IMR-90 (cell line): Measurements from ENCODE around the gene SLC9A9. TPM values are rescaled to one million over a fixed set of nuclear protein-coding genes. Genes with fewer than 3 reads are reported as not detected.

Source experiments
- ATAC-seq: fragments of 200-7000 bp; cut with Tn5 transposase; 2 replicates; pipeline ENCODE4 v1.9.1; 2020; ENCODE audit warnings: low read depth, mild to moderate bottlenecking, moderate library complexity
- BruUV-seq: library from RNA; stranded (reverse); fragments of 400-500 nt; replicated peaks from 2 replicates; lab custom pipeline; 2021; lab: Mats Ljungman, UMichigan
- CTCF ChIA-PET: fragments of 300-600 bp; formaldehyde crosslinking; extraction: SDS; loops from one replicate; lab custom pipeline; 2021; ENCODE audit warnings: antibody characterized with exemption; lab: Yijun Ruan, JAX
- POLR2A ChIA-PET: fragments of 300-600 bp; sonication (Branson Sonifier 250); formaldehyde crosslinking; loops from one replicate; lab custom pipeline; 2022; ENCODE audit warnings: antibody characterized with exemption; ENCODE audit not compliant: unreplicated experiment; lab: Charles Lee
- DNase-seq: peaks from one replicate; pipeline ENCODE4 v3.0.0; 2013
- H2AFZ ChIP-seq: replicated peaks from 2 replicates; pipeline ENCODE3; 2013; ENCODE audit warnings: low read length, mild to moderate bottlenecking; ENCODE audit not compliant: poor library complexity
- H2AK5ac ChIP-seq: 2 replicates; pipeline ENCODE4 v1.6.1; 2013; ENCODE audit warnings: low read depth, low read length, inconsistent platforms
- H2AK9ac ChIP-seq: replicated peaks from 2 replicates; pipeline ENCODE3; 2013; ENCODE audit warnings: mild to moderate bottlenecking, low read depth, low read length, moderate library complexity; ENCODE audit not compliant: poor library complexity
- H2BK120ac ChIP-seq: 2 replicates; pipeline ENCODE4 v1.6.1; 2013; ENCODE audit warnings: low read depth, low read length, inconsistent platforms
- H2BK15ac ChIP-seq: 3 replicates; pipeline ENCODE4 v1.6.1; 2013; ENCODE audit warnings: low read depth, low read length, inconsistent platforms
- H2BK20ac ChIP-seq: 2 replicates; pipeline ENCODE4 v1.6.1; 2013; ENCODE audit warnings: low read depth, mild to moderate bottlenecking, inconsistent platforms, low read length, moderate library complexity
- H2BK5ac ChIP-seq: 2 replicates; pipeline ENCODE4 v1.6.1; 2013; ENCODE audit warnings: mild to moderate bottlenecking, low read depth, low read length, inconsistent platforms; ENCODE audit not compliant: poor library complexity, severe bottlenecking
- H3K14ac ChIP-seq: replicated peaks from 2 replicates; pipeline ENCODE4 v1.6.1; 2013; ENCODE audit warnings: low read depth, low read length, inconsistent platforms
- H3K18ac ChIP-seq: 2 replicates; pipeline ENCODE4 v1.6.1; 2013; ENCODE audit warnings: low read depth, low read length, control low read depth
- H3K23ac ChIP-seq: 2 replicates; pipeline ENCODE4 v1.6.1; 2013; ENCODE audit warnings: low read depth, low read length, inconsistent platforms
- H3K27ac ChIP-seq: 2 replicates; pipeline ENCODE4 v1.5.1; 2013; ENCODE audit warnings: mild to moderate bottlenecking, control low read depth, low read length; ENCODE audit not compliant: insufficient read depth
- H3K27me3 ChIP-seq: 2 replicates; pipeline ENCODE4 v1.6.1; 2013; ENCODE audit warnings: low read length; ENCODE audit not compliant: control insufficient read depth, insufficient read depth
- H3K36me3 ChIP-seq: 2 replicates; pipeline ENCODE4 v1.6.1; 2013; ENCODE audit warnings: low read length, mixed read lengths; ENCODE audit not compliant: control insufficient read depth, insufficient read depth
- H3K4ac ChIP-seq: 2 replicates; pipeline ENCODE4 v1.6.1; 2013; ENCODE audit warnings: low read depth, low read length, inconsistent platforms
- H3K4me1 ChIP-seq: 2 replicates; pipeline ENCODE4 v1.6.1; 2013; ENCODE audit warnings: low read length, mixed read lengths; ENCODE audit not compliant: control insufficient read depth, insufficient read depth
- H3K4me2 ChIP-seq: 2 replicates; pipeline ENCODE4 v1.6.1; 2013; ENCODE audit warnings: low read depth, mild to moderate bottlenecking, control low read depth, low read length, moderate library complexity
- H3K4me3 ChIP-seq: 2 replicates; pipeline ENCODE4 v1.5.1; 2013; ENCODE audit warnings: low read depth, mild to moderate bottlenecking, control low read depth, low read length, moderate library complexity; ENCODE audit not compliant: insufficient read depth
- H3K56ac ChIP-seq: 2 replicates; pipeline ENCODE4 v1.6.1; 2013; ENCODE audit warnings: low read length, inconsistent platforms; ENCODE audit not compliant: insufficient read depth; ENCODE audit errors: extremely low read depth
- H3K79me1 ChIP-seq, 2 experiments: 2 replicates each; pipeline ENCODE4 v1.6.1; 2013; ENCODE audit warnings: low read length in 2 of 2, inconsistent platforms in 1 of 2, low read depth in 1 of 2
- H3K9ac ChIP-seq: 2 replicates; pipeline ENCODE4 v1.6.1; 2013; ENCODE audit warnings: low read depth, low read length, control low read depth
- H3K9me1 ChIP-seq: 2 replicates; pipeline ENCODE4 v1.6.1; 2013; ENCODE audit warnings: low read length, inconsistent platforms; ENCODE audit not compliant: insufficient read depth
- H3K9me3 ChIP-seq: 2 replicates; pipeline ENCODE4 v1.6.1; 2013; ENCODE audit warnings: low read length; ENCODE audit not compliant: control insufficient read depth, insufficient read depth
- H4K20me1 ChIP-seq: 2 replicates; pipeline ENCODE4 v1.6.1; 2013; ENCODE audit warnings: low read length, inconsistent platforms; ENCODE audit not compliant: insufficient read depth
- H4K5ac ChIP-seq: 2 replicates; pipeline ENCODE4 v1.6.1; 2013; ENCODE audit warnings: mild to moderate bottlenecking, low read depth, low read length, control low read depth
- H4K8ac ChIP-seq, 2 experiments: 2 replicates each; pipeline ENCODE4 v1.6.1; 2013; ENCODE audit warnings: low read depth in 2 of 2, low read length in 2 of 2, control low read depth in 1 of 2, inconsistent platforms in 1 of 2
- H4K91ac ChIP-seq: 2 replicates; pipeline ENCODE4 v1.6.1; 2013; ENCODE audit warnings: low read depth, low read length, inconsistent platforms; ENCODE audit not compliant: insufficient read depth
- BHLHE40 ChIP-seq: fragments of 150-350 bp; IDR thresholded peaks from 2 replicates; pipeline ENCODE4 v1.6.1; 2016; ENCODE audit warnings: mild to moderate bottlenecking, low read depth, low read length
- CTCF ChIP-seq: conservative IDR thresholded peaks from 2 replicates; pipeline ENCODE4 v1.5.1; 2012; ENCODE audit warnings: mild to moderate bottlenecking, low read depth, low read length, improper control_type of control experiment
- ELK1 ChIP-seq: fragments of 150-350 bp; IDR thresholded peaks from 2 replicates; pipeline ENCODE4 v1.6.1; 2016; ENCODE audit warnings: low read depth, mild to moderate bottlenecking, low read length, moderate library complexity, borderline replicate concordance
- FOS ChIP-seq: fragments of 150-350 bp; IDR thresholded peaks from 2 replicates; pipeline ENCODE4 v1.6.1; 2016; ENCODE audit warnings: low read depth, low read length
- MAFK ChIP-seq: IDR thresholded peaks from 2 replicates; pipeline ENCODE4 v1.6.1; 2012; ENCODE audit warnings: low read depth, low read length, improper control_type of control experiment
- MAZ ChIP-seq: IDR thresholded peaks from 2 replicates; pipeline ENCODE4 v1.6.1; 2012; ENCODE audit warnings: low read depth, mild to moderate bottlenecking, low read length, improper control_type of control experiment, moderate library complexity, borderline replicate concordance
- RAD21 ChIP-seq: IDR thresholded peaks from 2 replicates; pipeline ENCODE4 v1.6.1; 2012; ENCODE audit warnings: low read length, improper control_type of control experiment
- WGBS, 2 experiments: methylation state at CpG; one replicate each; pipeline versions ENCODE4 v1.1.5 to v1.1.7; 2013; ENCODE audit warnings: missing lambda C conversion rate in 2 of 2; ENCODE audit not compliant: insufficient read length in 1 of 2; ENCODE audit errors: extremely low coverage in 2 of 2; 5-methylcytosine and 5-hydroxymethylcytosine counted together
- dilution Hi-C: fragments of 300-500 bp; cut with HindIII; formaldehyde crosslinking; loops from one replicate; pipeline ENCODE4 v1.14.3; 2018; ENCODE audit warnings: low sequenced_read_pairs; ENCODE audit not compliant: unreplicated experiment
- in situ Hi-C: fragments of 300-500 bp; cut with MboI; formaldehyde crosslinking; loops from 3 replicates; pipeline ENCODE4 v1.14.3; 2019; ENCODE audit warnings: low sequenced_read_pairs, inconsistent platforms, mixed read lengths
- intact Hi-C: fragments of 100-400 bp; cut with micrococcal nuclease; formaldehyde crosslinking; loops from 2 replicates; pipeline ENCODE4 v1.10.0; 2022
- polyA plus RNA-seq, 3 experiments: library from polyadenylated mRNA; depleted of rRNA; stranded (reverse); fragments of >200 nt; gene quantifications; 2 replicates each; pipeline ENCODE4 v1.2.3, GENCODE V29; 2012; ENCODE audit warnings: low replicate concordance in 1 of 3
- total RNA-seq: library from RNA; depleted of rRNA; stranded (reverse); fragments of >200 nt; gene quantifications from 2 replicates; pipeline ENCODE4 v1.2.3, GENCODE V29; 2012

Gene SLC9A9
- total and polyA plus RNA-seq, 2 of the 4 experiments (the other 2 are of a cell fraction): 1.4 to 2.3 TPM

GRCh38 chr3:143240886-143241285, 607.4 kb downstream of the SLC9A9 start:
- H3K27me3 ChIP-seq: no peaks in the 10 kb centered on the region; the same call in 1 of the 2 replicates
- H3K9ac ChIP-seq: no peak overlapping the region
- no peak overlapping the region for H2BK20ac ChIP-seq
- H2BK15ac ChIP-seq: no peak overlapping the region
- H4K91ac ChIP-seq: no peak overlapping the region
- no peak overlapping the region for H3K14ac ChIP-seq
- DNase-seq (no peak), ATAC-seq (no peak)
- no peak overlapping the region for H2AK9ac ChIP-seq
- POLR2A ChIA-PET: no interaction called here
- CTCF ChIA-PET: no interaction called here
- no CpG with 5 or more reads among the region's 4 CpGs for WGBS, 2 experiments
- H3K27ac ChIP-seq: no peak overlapping the region
- no peak overlapping the region for H3K18ac ChIP-seq
- H3K4me1 ChIP-seq: peaks cover 2% of the 10 kb centered on the region; the same call in 1 of the 2 replicates
- no peaks in the 10 kb centered on the region for H3K36me3 ChIP-seq
- no peak overlapping the region for H4K5ac ChIP-seq
- H3K4ac ChIP-seq: no peak overlapping the region
- H3K79me1 ChIP-seq: no peaks in the 10 kb centered on the region
- H3K4me2 ChIP-seq: no peak overlapping the region
- dilution Hi-C loops (no loop called here), intact Hi-C loops (no loop called here), in situ Hi-C loops (no loop called here)
- no peak overlapping the region for H2BK120ac ChIP-seq
- no peak overlapping the region for H2AFZ ChIP-seq
- no peak overlapping the region for H3K56ac ChIP-seq
- H3K9me1 ChIP-seq: no peaks in the 10 kb centered on the region
- TF ChIP-seq ELK1: no peak
- no peak for TF ChIP-seq RAD21
- no peak for TF ChIP-seq CTCF
- no peak for TF ChIP-seq MAFK
- no peak for TF ChIP-seq FOS
- no peak for TF ChIP-seq BHLHE40
- TF ChIP-seq MAZ: no peak
- no TSS peak for BruUV-seq
- no peak overlapping the region for H2AK5ac ChIP-seq
- H3K23ac ChIP-seq: no peak overlapping the region
- H3K9me3 ChIP-seq: no peaks in the 10 kb centered on the region
- no peak overlapping the region for H4K8ac ChIP-seq
- no peak overlapping the region for H3K4me3 ChIP-seq
- H2BK5ac ChIP-seq: no peak overlapping the region
- H4K20me1 ChIP-seq: no peaks in the 10 kb centered on the region
